HFF-Myc (cell line): ENCODE results near the gene SOX15.

ENCODE experiments used
- DNase-seq: peaks from one replicate; pipeline ENCODE4 v3.0.0-alpha.2; 2011; ENCODE audit warnings: low read depth; ENCODE audit errors: extremely low read depth
- H3K4me3 ChIP-seq: replicated peaks from 2 replicates; pipeline ENCODE4 v1.5.1; 2011; ENCODE audit warnings: low read depth, mild to moderate bottlenecking, control low read depth, low read length
- CTCF ChIP-seq: IDR thresholded peaks from 2 replicates; pipeline ENCODE4 v1.5.1; 2012; ENCODE audit warnings: mild to moderate bottlenecking, low read depth, low read length, control low read depth; ENCODE audit errors: missing control alignments

SOX15 gene

DNA sequence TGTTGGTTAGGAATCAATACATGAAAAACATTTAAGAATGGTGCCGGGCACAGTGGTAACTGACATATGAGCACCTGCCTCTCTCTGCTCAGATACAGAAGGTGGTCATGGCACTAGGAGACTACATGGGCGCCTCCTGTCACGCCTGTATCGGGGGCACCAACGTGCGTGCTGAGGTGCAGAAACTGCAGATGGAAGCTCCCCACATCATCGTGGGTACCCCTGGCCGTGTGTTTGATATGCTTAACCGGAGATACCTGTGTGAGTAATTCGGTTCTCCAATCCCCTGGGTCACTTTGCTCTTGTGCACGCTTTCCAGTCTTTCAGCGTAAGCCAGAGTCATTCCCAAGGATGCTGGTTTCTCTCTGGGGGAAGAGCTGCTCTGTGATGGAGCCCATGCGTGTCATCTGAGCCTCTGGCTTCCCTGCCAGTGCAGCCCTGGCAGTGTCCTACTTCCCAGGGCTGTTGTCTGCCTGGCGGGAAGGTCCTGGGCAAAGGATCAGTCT lies 13.4 kb downstream of the SOX15 start:
- DNase-seq = no peak
- TF ChIP-seq CTCF = no peak
- H3K4me3 ChIP-seq = peak overlapping the region; percentile 98; the same call in 1 of the 2 replicates

DNA sequence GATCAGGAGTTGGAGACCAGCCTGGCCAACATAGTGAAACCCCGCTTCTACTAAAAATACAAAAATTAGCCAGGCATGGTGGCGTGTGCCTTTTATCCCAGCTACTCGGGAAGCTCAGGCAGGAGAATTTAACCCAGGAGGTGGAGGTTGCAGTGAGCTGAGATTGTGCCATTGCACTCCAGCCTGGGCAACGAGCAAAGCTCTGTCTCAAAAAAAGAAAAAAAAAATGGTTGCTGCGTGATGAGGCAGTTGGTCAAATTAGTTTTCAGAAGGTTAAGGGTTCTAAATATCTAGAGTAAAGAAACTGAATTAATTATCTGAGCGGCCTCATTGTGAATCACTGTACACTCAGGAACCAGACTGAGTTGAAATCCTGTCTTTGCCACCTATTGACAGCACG lies 13.9 kb downstream of the SOX15 start:
- no peak for TF ChIP-seq CTCF
- peak overlapping the region; percentile 98 for H3K4me3 ChIP-seq
- no peak for DNase-seq

GRCh38 chr17:7575481-7575883 lies 14.4 kb downstream of the SOX15 start:
- no peak for TF ChIP-seq CTCF
- peak overlapping the region; percentile 98 for H3K4me3 ChIP-seq
- no peak for DNase-seq

DNA sequence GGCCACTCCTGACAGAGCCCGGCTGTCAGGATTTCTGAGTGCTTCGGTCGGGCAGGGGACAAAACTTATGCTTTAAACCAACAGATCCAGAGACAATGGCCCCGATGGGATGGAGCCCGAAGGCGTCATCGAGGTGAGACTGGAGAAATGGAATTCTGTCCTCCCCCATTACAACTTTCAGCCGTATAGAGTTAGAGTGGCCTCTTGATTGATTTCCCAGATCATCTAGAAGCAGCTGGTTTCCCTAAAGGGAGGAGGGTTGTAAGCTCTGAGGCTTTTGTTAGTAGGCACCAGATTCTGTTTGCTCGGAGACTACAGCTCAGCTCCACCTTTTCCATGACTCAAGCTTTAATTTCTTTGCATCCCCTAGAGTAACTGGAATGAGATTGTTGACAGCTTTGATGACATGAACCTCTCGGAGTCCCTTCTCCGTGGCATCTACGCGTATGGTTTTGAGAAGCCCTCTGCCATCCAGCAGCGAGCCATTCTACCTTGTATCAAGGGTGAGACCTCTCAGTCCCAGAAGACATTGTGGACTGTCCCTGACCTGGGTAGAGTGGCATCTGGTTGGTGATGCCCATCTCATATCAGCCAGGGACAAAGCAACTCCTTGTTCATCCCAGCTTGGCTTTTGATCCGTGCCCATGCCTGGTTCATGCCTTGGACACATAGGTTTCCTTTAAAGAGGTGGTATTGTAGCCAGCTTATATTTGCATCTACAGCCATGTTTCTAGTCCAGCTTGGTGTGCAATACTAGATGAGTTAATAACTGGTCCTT lies 15.5 kb downstream of the SOX15 start:
- H3K4me3 ChIP-seq = peak overlapping the region; percentile 98
- no peak for TF ChIP-seq CTCF
- DNase-seq = no peak

GRCh38 chr17:7573324-7574080 lies 16.4 kb downstream of the SOX15 start:
- no peak for DNase-seq
- no peak for TF ChIP-seq CTCF
- peak overlapping the region; percentile 98 for H3K4me3 ChIP-seq

GRCh38 chr17:7572588-7573323 lies 17.1 kb downstream of the SOX15 start:
- TF ChIP-seq CTCF = no peak
- peak; percentile 95 for DNase-seq
- H3K4me3 ChIP-seq = peak overlapping the region; percentile 98
